GM10266 (cell line): ENCODE results near the gene IL20.

Experiments
- DNase-seq: peaks from one replicate; pipeline ENCODE4 v3.0.0; 2012; ENCODE audit errors: extremely low spot score
- TF ChIP-seq, protein P1 (sequence below): IDR thresholded peaks from 2 replicates; pipeline ENCODE4 v1.5.1; 2012; ENCODE audit warnings: mild to moderate bottlenecking, low read depth; ENCODE audit not compliant: control insufficient read depth, insufficient read depth; ENCODE audit errors: missing control alignments

Gene IL20

DNA sequence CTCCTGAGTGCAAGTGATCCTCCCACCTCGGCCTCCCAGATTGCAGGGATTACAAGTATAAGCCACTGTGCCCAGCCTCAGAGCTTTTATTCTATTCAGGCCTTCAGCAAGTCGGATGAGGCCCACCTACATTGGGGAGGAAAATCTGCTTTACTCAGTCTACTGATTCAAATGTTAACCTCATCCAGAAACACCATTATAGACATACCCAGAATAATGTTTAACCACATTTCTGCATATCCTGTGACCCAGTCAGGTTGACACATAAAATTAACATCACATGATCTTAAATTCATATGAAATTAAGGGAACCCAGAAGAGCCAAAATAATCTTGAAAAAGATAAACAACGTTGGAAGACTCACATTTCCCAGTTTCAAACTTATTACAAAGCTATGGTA, 14.9 kb downstream of the IL20 start:
- TF ChIP-seq, protein P1, sequence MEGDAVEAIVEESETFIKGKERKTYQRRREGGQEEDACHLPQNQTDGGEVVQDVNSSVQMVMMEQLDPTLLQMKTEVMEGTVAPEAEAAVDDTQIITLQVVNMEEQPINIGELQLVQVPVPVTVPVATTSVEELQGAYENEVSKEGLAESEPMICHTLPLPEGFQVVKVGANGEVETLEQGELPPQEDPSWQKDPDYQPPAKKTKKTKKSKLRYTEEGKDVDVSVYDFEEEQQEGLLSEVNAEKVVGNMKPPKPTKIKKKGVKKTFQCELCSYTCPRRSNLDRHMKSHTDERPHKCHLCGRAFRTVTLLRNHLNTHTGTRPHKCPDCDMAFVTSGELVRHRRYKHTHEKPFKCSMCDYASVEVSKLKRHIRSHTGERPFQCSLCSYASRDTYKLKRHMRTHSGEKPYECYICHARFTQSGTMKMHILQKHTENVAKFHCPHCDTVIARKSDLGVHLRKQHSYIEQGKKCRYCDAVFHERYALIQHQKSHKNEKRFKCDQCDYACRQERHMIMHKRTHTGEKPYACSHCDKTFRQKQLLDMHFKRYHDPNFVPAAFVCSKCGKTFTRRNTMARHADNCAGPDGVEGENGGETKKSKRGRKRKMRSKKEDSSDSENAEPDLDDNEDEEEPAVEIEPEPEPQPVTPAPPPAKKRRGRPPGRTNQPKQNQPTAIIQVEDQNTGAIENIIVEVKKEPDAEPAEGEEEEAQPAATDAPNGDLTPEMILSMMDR = no peak
- DNase-seq = no peak

GRCh38 chr1:206882555-206882954, 17.1 kb downstream of the IL20 start:
- no peak for DNase-seq
- TF ChIP-seq, protein P1 = no peak

DNA sequence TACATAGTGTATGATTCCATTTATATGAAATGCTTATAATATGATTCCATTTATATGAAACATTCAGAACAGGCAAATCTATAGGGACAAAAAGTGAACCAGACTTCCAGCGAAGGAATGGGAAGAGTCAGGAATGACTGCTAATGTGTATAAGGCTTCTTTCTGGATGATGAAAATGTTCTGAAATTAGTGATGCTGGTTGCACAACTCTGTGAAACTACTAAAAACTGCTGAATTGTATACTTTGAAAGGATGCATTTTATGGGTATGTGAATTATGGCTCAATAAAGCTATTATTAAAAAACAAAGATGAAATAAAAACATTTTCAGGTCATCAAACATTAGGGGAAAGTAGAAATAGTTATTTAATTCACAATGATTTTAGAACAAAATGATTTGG, 17.7 kb downstream of the IL20 start:
- no peak for DNase-seq
- TF ChIP-seq, protein P1 = no peak

DNA sequence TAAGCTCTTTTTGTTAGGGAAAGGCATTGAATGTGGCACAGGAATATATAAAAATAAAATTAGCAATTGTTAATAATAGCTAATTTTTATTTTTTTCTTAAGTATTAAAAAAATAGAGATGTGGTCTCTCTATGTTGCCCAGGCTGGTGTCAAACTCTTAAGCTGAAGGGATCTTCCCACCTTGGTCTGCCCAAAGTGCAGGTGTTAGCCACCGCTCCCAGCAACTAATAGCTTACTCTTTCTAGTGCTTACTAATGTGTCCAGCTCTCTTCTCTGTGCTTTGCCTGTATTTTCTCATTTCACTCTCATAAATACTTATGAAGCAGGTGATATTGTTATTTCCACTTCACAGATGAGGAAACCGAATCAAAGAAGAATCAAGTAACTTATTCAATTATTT, 18.5 kb downstream of the IL20 start:
- no peak for DNase-seq
- TF ChIP-seq, protein P1 = no peak

GRCh38 chr1:206885341-206886060, 20.1 kb downstream of the IL20 start:
- DNase-seq = no peak

DNA sequence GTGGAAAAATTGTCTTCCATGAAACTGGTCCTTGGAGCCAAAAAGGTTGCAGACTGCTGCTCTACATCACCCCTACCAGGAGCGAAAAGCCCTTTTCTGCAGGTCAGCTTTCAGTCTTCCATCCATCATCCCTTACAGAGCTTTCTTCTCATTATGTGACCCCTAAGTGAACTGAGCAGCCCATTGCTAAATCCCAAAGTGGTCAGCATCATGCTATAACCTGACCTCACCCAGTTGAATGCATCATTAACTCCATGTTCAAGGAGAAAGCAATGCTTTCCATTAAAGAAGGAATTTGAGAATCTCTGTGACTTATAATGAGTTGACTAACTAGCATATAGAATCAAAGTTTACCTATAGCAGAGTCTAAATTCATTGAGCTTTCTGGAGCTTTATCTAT, 21.4 kb downstream of the IL20 start:
- no peak for DNase-seq
- TF ChIP-seq, protein P1 = no peak

More at GRCh38 chr1:206885341-206886060, 20.1 kb downstream of the IL20 start:
- TF ChIP-seq, protein P1 = no peak

DNA sequence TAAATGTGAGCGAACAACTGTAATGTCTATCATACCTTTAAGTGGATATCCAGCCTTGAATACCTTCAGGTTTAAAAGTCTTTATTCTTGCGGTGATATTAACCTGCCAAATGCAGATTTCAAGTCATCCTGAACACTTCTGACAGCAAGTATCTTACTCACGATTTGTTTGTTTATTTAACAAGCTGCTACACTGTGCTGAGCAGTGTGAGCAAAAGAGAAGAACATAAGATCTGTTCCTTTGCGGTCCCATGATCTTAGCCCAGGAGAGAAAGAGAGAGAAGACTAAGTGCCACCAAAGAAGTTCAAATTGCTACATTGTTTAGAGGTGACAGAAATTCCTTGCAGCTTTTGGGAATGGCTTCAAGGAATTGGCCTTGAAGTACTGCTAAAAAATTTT, 22.3 kb downstream of the IL20 start:
- TF ChIP-seq, protein P1 = no peak
- DNase-seq = no peak
